ENCODE data around the gene MPV17L2.

- TF ChIP-seq RAD21 (IDR thresholded peaks at IDR 0.05) (no peak), HNF4A (conservative IDR thresholded peaks at IDR 0.05) (no peak), HNF4G (IDR thresholded peaks at IDR 0.05) (no peak), EGR1 (IDR thresholded peaks at IDR 0.05; ENCODE audit: low read depth in 2 of 2) (no peak), TAF1 (conservative IDR thresholded peaks at IDR 0.05) (no peak), NR2F2 (IDR thresholded peaks at IDR 0.05) (no peak), YY1 (IDR thresholded peaks at IDR 0.05) (peak; percentile 90), GABPA (IDR thresholded peaks at IDR 0.05 in 1 of 2, conservative IDR thresholded peaks at IDR 0.05 in 1 of 2) (peak in 1 of 2 donors; percentile 51), ATF3 (IDR thresholded peaks at IDR 0.05) (no peak)
- TF ChIP-seq, protein P1, sequence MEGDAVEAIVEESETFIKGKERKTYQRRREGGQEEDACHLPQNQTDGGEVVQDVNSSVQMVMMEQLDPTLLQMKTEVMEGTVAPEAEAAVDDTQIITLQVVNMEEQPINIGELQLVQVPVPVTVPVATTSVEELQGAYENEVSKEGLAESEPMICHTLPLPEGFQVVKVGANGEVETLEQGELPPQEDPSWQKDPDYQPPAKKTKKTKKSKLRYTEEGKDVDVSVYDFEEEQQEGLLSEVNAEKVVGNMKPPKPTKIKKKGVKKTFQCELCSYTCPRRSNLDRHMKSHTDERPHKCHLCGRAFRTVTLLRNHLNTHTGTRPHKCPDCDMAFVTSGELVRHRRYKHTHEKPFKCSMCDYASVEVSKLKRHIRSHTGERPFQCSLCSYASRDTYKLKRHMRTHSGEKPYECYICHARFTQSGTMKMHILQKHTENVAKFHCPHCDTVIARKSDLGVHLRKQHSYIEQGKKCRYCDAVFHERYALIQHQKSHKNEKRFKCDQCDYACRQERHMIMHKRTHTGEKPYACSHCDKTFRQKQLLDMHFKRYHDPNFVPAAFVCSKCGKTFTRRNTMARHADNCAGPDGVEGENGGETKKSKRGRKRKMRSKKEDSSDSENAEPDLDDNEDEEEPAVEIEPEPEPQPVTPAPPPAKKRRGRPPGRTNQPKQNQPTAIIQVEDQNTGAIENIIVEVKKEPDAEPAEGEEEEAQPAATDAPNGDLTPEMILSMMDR (IDR thresholded peaks at IDR 0.05; ENCODE audit: low read depth, low read length, missing input control) = no peak
- TF ChIP-seq, protein P2, sequence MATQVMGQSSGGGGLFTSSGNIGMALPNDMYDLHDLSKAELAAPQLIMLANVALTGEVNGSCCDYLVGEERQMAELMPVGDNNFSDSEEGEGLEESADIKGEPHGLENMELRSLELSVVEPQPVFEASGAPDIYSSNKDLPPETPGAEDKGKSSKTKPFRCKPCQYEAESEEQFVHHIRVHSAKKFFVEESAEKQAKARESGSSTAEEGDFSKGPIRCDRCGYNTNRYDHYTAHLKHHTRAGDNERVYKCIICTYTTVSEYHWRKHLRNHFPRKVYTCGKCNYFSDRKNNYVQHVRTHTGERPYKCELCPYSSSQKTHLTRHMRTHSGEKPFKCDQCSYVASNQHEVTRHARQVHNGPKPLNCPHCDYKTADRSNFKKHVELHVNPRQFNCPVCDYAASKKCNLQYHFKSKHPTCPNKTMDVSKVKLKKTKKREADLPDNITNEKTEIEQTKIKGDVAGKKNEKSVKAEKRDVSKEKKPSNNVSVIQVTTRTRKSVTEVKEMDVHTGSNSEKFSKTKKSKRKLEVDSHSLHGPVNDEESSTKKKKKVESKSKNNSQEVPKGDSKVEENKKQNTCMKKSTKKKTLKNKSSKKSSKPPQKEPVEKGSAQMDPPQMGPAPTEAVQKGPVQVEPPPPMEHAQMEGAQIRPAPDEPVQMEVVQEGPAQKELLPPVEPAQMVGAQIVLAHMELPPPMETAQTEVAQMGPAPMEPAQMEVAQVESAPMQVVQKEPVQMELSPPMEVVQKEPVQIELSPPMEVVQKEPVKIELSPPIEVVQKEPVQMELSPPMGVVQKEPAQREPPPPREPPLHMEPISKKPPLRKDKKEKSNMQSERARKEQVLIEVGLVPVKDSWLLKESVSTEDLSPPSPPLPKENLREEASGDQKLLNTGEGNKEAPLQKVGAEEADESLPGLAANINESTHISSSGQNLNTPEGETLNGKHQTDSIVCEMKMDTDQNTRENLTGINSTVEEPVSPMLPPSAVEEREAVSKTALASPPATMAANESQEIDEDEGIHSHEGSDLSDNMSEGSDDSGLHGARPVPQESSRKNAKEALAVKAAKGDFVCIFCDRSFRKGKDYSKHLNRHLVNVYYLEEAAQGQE (IDR thresholded peaks at IDR 0.05) = no peak
These were observed 10.9 kb downstream of the MPV17L2 start, which contains the start of gene RAB3A for GRCh38 chr19:18203863-18204393.
